Neuronal stem cell (in vitro differentiated cells): Measurements from ENCODE around the gene TSEN34.

Source experiments
- DNase-seq: peaks from one replicate; pipeline ENCODE4 v3.0.0-alpha.2; 2013; ENCODE audit warnings: low spot score
- H2AFZ ChIP-seq: one replicate; pipeline ENCODE4 v1.6.1; 2013; ENCODE audit warnings: mild to moderate bottlenecking, low read length, inconsistent platforms
- H2AK5ac ChIP-seq: 2 replicates; pipeline ENCODE4 v1.6.1; 2013; ENCODE audit warnings: low read depth, mild to moderate bottlenecking, inconsistent platforms, low read length, moderate library complexity, mixed read lengths
- H2BK120ac ChIP-seq: 2 replicates; pipeline ENCODE4 v1.6.1; 2013; ENCODE audit warnings: low read depth, mild to moderate bottlenecking, inconsistent platforms, low read length, moderate library complexity, mixed read lengths
- H2BK12ac ChIP-seq: one replicate; pipeline ENCODE4 v1.6.1; 2013; ENCODE audit warnings: low read length, inconsistent platforms
- H2BK15ac ChIP-seq: 2 replicates; pipeline ENCODE4 v1.6.1; 2013; ENCODE audit warnings: mild to moderate bottlenecking, low read length, inconsistent platforms, mixed read lengths
- H2BK5ac ChIP-seq: one replicate; pipeline ENCODE4 v1.6.1; 2013; ENCODE audit warnings: inconsistent platforms, mild to moderate bottlenecking, low read length, moderate library complexity
- H3K14ac ChIP-seq: one replicate; pipeline ENCODE4 v1.6.1; 2013; ENCODE audit warnings: low read length, inconsistent platforms
- H3K18ac ChIP-seq: 2 replicates; pipeline ENCODE4 v1.6.1; 2013; ENCODE audit warnings: low read length, inconsistent platforms
- H3K23ac ChIP-seq: 2 replicates; pipeline ENCODE4 v1.6.1; 2013; ENCODE audit warnings: low read depth, mild to moderate bottlenecking, mixed read lengths, low read length, inconsistent platforms; ENCODE audit not compliant: poor library complexity
- H3K27ac ChIP-seq: replicated peaks from 3 replicates; pipeline ENCODE4 v1.5.1; 2013; ENCODE audit warnings: low read length, inconsistent platforms
- H3K27me3 ChIP-seq, 3 experiments: 2 replicates each; pipeline ENCODE4 v1.6.1; 2013; ENCODE audit warnings: low read length in 3 of 3, mild to moderate bottlenecking in 2 of 3, inconsistent platforms in 1 of 3, low read depth in 1 of 3, mixed read lengths in 1 of 3, moderate library complexity in 1 of 3; ENCODE audit not compliant: control insufficient read depth in 3 of 3, insufficient read depth in 3 of 3
- H3K36me3 ChIP-seq, 2 donors: replicated peaks in 1 of 2; 2 replicates each; pipeline ENCODE4 v1.6.1; 2013; ENCODE audit warnings: low read length in 2 of 2; ENCODE audit not compliant: control insufficient read depth in 2 of 2, insufficient read depth in 2 of 2
- H3K4ac ChIP-seq: 2 replicates; pipeline ENCODE4 v1.6.1; 2013; ENCODE audit warnings: inconsistent platforms, mild to moderate bottlenecking, low read length, moderate library complexity
- H3K4me1 ChIP-seq, 2 donors: 1 replicate in 1 of 2; 2 replicates in 1 of 2; pipeline ENCODE4 v1.6.1; 2013; ENCODE audit warnings: low read length in 2 of 2, low read depth in 1 of 2; ENCODE audit not compliant: control insufficient read depth in 2 of 2, insufficient read depth in 1 of 2
- H3K4me2 ChIP-seq: one replicate; pipeline ENCODE4 v1.6.1; 2013; ENCODE audit warnings: mild to moderate bottlenecking, low read length, inconsistent platforms; ENCODE audit not compliant: insufficient read depth, poor library complexity, severe bottlenecking
- H3K4me3 ChIP-seq, 2 donors: 2 replicates each; pipeline ENCODE4 v1.5.1; 2013; ENCODE audit warnings: low read length in 2 of 2, mild to moderate bottlenecking in 2 of 2, inconsistent platforms in 1 of 2, moderate library complexity in 1 of 2
- H3K79me1 ChIP-seq: one replicate; pipeline ENCODE4 v1.6.1; 2013; ENCODE audit warnings: low read depth, mild to moderate bottlenecking, inconsistent platforms, low read length, moderate library complexity
- H3K9ac ChIP-seq: one replicate; pipeline ENCODE4 v1.6.1; 2013; ENCODE audit warnings: mild to moderate bottlenecking, low read depth, low read length, inconsistent platforms; ENCODE audit not compliant: poor library complexity
- H3K9me3 ChIP-seq, 2 donors: replicated peaks in 1 of 2; 2 replicates each; pipeline versions ENCODE3 to v1.6.1; 2013; ENCODE audit warnings: low read length in 2 of 2, mild to moderate bottlenecking in 2 of 2, inconsistent platforms in 1 of 2, low read depth in 1 of 2, mixed read lengths in 1 of 2, moderate library complexity in 1 of 2; ENCODE audit not compliant: control insufficient read depth in 2 of 2, insufficient read depth in 1 of 2
- H4K8ac ChIP-seq: one replicate; pipeline ENCODE4 v1.6.1; 2013; ENCODE audit warnings: low read depth, mild to moderate bottlenecking, inconsistent platforms, low read length, moderate library complexity
- H4K91ac ChIP-seq: one replicate; pipeline ENCODE4 v1.6.1; 2013; ENCODE audit warnings: low read length, low read depth, mild to moderate bottlenecking, inconsistent platforms; ENCODE audit not compliant: poor library complexity
- WGBS, 2 donors: extraction: QIAGEN DNeasy Blood & Tissue Kit; methylation state at CpG; one replicate each; pipeline ENCODE4 v1.1.7; 2013; ENCODE audit warnings: missing lambda C conversion rate in 2 of 2, mixed read lengths in 1 of 2; ENCODE audit not compliant: insufficient read length in 2 of 2, insufficient replicate concordance in 1 of 2; ENCODE audit errors: extremely low coverage in 2 of 2; 5-methylcytosine and 5-hydroxymethylcytosine counted together

TSEN34 gene

GRCh38 chr19:54159352-54160181 is 31.5 kb upstream of the TSEN34 start, which contains the start of gene LENG1:
Gene LENG1 (minus strand): TSS chr19:54159721. CDS start chr19:54159695, 26 bp downstream.
- H4K8ac ChIP-seq, result no peak within 1 kb of the TSS
- H3K14ac ChIP-seq, result no peak within 1 kb of the TSS
- peaks cover 12 to 14% of the 10 kb centered on the region in 2 donors for H3K4me1 ChIP-seq
- H2BK120ac ChIP-seq, result no peak within 1 kb of the TSS
- H2BK12ac ChIP-seq, result no peak within 1 kb of the TSS
- peaks cover 0 to 2% (median 0%) of the 10 kb centered on the region in 3 experiments for H3K27me3 ChIP-seq
- H2AFZ ChIP-seq, result peak within 1 kb of the TSS; percentile 91
- H2BK15ac ChIP-seq, result peak within 1 kb of the TSS; percentile 10
- H2AK5ac ChIP-seq, result peak within 1 kb of the TSS; percentile 58
- no peak within 1 kb of the TSS for H2BK5ac ChIP-seq
- peak within 1 kb of the TSS; percentile 86 for H3K9ac ChIP-seq
- H3K23ac ChIP-seq, result peak within 1 kb of the TSS; percentile 48
- H3K9me3 ChIP-seq, result peaks cover 8 to 15% of the 10 kb centered on the region in 2 donors
- no peak within 1 kb of the TSS for H4K91ac ChIP-seq
- H3K27ac ChIP-seq, result peak within 1 kb of the TSS; percentile 84
- no peak within 1 kb of the TSS for H3K4ac ChIP-seq
- no CpG with 5 or more reads among the region's 72 CpGs for WGBS, 2 donors
- peak within 1 kb of the TSS; percentile 85 for H3K4me2 ChIP-seq
- H3K18ac ChIP-seq, result peak within 1 kb of the TSS; percentile 96
- peaks cover 25 to 41% of the 10 kb centered on the region in 2 donors for H3K36me3 ChIP-seq
- no peaks in the 10 kb centered on the region for H3K79me1 ChIP-seq
- DNase-seq, result peak; percentile 100
- H3K4me3 ChIP-seq, result peak within 1 kb of the TSS; percentile 62 to 92

DNA sequence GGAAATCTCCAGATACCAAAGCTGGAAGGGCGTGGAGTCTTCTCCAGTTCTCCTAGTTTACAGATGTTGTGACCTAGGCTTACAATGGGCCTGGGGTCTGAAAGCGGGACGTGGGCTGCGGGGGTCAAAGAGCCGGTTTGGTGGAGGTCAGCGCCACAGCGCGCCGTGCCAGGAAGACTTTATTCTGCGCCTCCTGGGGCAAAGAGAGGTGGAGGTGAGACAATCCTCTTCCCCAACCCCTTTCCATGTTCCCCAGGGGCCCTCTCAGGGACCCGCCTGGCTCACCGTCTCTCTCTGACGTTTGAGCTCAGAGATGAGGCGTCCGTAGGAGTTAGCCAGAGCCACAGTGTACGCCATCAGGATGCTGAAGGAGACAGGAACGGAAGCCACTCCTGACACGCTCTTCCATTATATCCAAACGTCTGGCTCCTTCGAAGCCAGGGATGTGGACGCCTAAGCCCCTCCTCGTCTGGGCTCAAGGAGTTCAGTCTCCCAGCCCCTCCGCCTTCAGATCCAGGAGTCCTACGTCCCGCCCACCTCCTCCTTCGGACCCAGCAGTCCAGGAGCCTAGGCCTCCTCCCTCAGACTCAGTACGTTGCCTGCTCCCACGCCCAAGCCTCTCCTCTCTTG is 30.8 kb upstream of the TSEN34 start:
- H4K91ac ChIP-seq, result no peak overlapping the region
- H3K27ac ChIP-seq, result peak overlapping the region; percentile 51
- peak overlapping the region; percentile 86 for H3K9ac ChIP-seq
- peak overlapping the region; percentile 74 for H3K18ac ChIP-seq
- H2BK120ac ChIP-seq, result no peak overlapping the region
- H3K36me3 ChIP-seq, result peaks cover 18 to 34% of the 10 kb centered on the region in 2 donors
- no CpG with 5 or more reads among the region's 28 CpGs for WGBS, 2 donors
- H3K79me1 ChIP-seq, result no peaks in the 10 kb centered on the region
- peak overlapping the region; percentile 85 for H3K4me2 ChIP-seq
- peaks cover 12 to 20% of the 10 kb centered on the region in 2 donors for H3K9me3 ChIP-seq
- H3K4me3 ChIP-seq, result peak overlapping the region; percentile 62 to 79
- peaks cover 0 to 3% (median 0%) of the 10 kb centered on the region in 3 experiments for H3K27me3 ChIP-seq
- DNase-seq, result no peak
- H2BK12ac ChIP-seq, result no peak overlapping the region
- H2BK5ac ChIP-seq, result no peak overlapping the region
- H2BK15ac ChIP-seq, result peak overlapping the region; percentile 10
- H4K8ac ChIP-seq, result no peak overlapping the region
- H2AFZ ChIP-seq, result peak overlapping the region; percentile 91
- no peak overlapping the region for H3K4ac ChIP-seq
- peaks cover 12 to 14% of the 10 kb centered on the region in 2 donors for H3K4me1 ChIP-seq
- H3K14ac ChIP-seq, result no peak overlapping the region
- H3K23ac ChIP-seq, result peak overlapping the region; percentile 13
- peak overlapping the region; percentile 58 for H2AK5ac ChIP-seq

DNA sequence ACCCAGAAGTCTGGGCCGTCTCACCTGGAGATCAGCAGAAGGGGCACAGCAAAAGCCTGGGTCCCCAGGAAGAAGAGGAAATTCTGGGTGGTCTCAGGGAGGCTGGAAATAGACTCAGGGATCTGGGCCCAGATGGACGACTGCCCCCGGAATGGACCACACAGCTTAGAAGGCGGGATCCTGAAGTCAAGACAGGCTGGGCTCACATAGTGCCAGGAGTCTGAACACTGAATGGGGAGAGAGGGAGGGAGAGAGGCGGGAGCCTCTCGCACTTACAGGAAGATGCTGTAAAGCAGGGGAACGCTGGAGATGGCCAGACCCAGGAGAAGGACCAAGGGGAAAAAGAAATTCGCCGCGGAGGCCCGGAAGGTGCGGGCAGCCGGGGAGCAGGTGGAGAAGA is 30.3 kb upstream of the TSEN34 start:
- Histone ChIP-seq H3K27me3 (peaks cover 0 to 3% (median 0%) of the 10 kb centered on the region in 3 experiments), H3K23ac (peak overlapping the region; percentile 13), H2BK12ac (no peak overlapping the region), H2AFZ (peak overlapping the region; percentile 91), H4K91ac (no peak overlapping the region), H3K4ac (no peak overlapping the region), H3K9me3 (peaks cover 14 to 20% of the 10 kb centered on the region in 2 donors), H3K9ac (no peak overlapping the region), H3K79me1 (no peaks in the 10 kb centered on the region), H3K36me3 (peaks cover 17 to 29% of the 10 kb centered on the region in 2 donors), H2BK120ac (no peak overlapping the region), H3K14ac (no peak overlapping the region), H3K4me2 (peak overlapping the region; percentile 85), H2BK5ac (no peak overlapping the region), H2BK15ac (no peak overlapping the region), H3K27ac (no peak overlapping the region), H3K4me1 (peaks cover 12 to 14% of the 10 kb centered on the region in 2 donors), H3K4me3 (peak overlapping the region; percentile 62 to 79), H3K18ac (no peak overlapping the region), H2AK5ac (peak overlapping the region; percentile 58), H4K8ac (no peak overlapping the region)
- no peak for DNase-seq
- no CpG with 5 or more reads among the region's 13 CpGs for WGBS, 2 donors
